Measurements from ENCODE around the gene ZDHHC9.

ZDHHC9 gene

GRCh38 chrX:129785160-129785947 lies 58.3 kb downstream of the ZDHHC9 start:
- no peak for DNase-seq (ENCODE audit: low spot score)

GRCh38 chrX:129784371-129784770 lies 59.3 kb downstream of the ZDHHC9 start:
- no peak for DNase-seq (ENCODE audit: low spot score)

- DNase-seq (ENCODE audit: low spot score) = no peak
Measured at GRCh38 chrX:129783291-129783713, 60.4 kb downstream of the ZDHHC9 start.

- no peak for DNase-seq (ENCODE audit: low spot score)
Measured at GRCh38 chrX:129782706-129783105, 61.0 kb downstream of the ZDHHC9 start.

GRCh38 chrX:129781680-129782495 lies 61.8 kb downstream of the ZDHHC9 start:
- DNase-seq (ENCODE audit: low spot score) = no peak

- peak; percentile 92 for DNase-seq (ENCODE audit: low spot score)
Measured at GRCh38 chrX:129781134-129781672, 62.5 kb downstream of the ZDHHC9 start.

GRCh38 chrX:129780441-129781105 lies 63.1 kb downstream of the ZDHHC9 start:
- peak; percentile 30 for DNase-seq (ENCODE audit: low spot score)

- peak; percentile 66 for DNase-seq (ENCODE audit: low spot score)
Measured at GRCh38 chrX:129779747-129780146, 63.9 kb downstream of the ZDHHC9 start, which contains the start of gene SASH3. SASH3 (plus strand) TSS chrX:129779949; CDS start chrX:129780098, 149 bp downstream.

GRCh38 chrX:129779086-129779672 lies 64.5 kb downstream of the ZDHHC9 start:
- DNase-seq (ENCODE audit: low spot score) = no peak

- peak; percentile 76 for DNase-seq (ENCODE audit: low spot score)
Measured at GRCh38 chrX:129777218-129778030, 66.3 kb downstream of the ZDHHC9 start.

- peak; percentile 56 for DNase-seq (ENCODE audit: low spot score)
Measured at GRCh38 chrX:129773649-129774458, 69.8 kb downstream of the ZDHHC9 start.

- DNase-seq (ENCODE audit: low spot score) = peak; percentile 87
Measured at GRCh38 chrX:129772796-129773431, 70.8 kb downstream of the ZDHHC9 start.

GRCh38 chrX:129771266-129771995 lies 72.3 kb downstream of the ZDHHC9 start:
- DNase-seq (ENCODE audit: low spot score) = no peak

GRCh38 chrX:129769467-129770154 lies 74.1 kb downstream of the ZDHHC9 start:
- peak; percentile 79 for DNase-seq (ENCODE audit: low spot score)

- peak; percentile 39 for DNase-seq (ENCODE audit: low spot score)
Measured at GRCh38 chrX:129768586-129769466, 74.9 kb downstream of the ZDHHC9 start.

- no peak for DNase-seq (ENCODE audit: low spot score)
Measured at GRCh38 chrX:129768186-129768585, 75.5 kb downstream of the ZDHHC9 start.

GRCh38 chrX:129763666-129764065 lies 80.0 kb downstream of the ZDHHC9 start:
- DNase-seq (ENCODE audit: low spot score) = no peak
